ENCODE measurements around the gene ITSN1.
"Not testable (repeated sequence)": the region's sequence is repeated elsewhere in the genome, so short reads cannot be mapped to it uniquely, and the experiment has no call there.

ITSN1 gene

GRCh38 chr21:33642027-33642895, at the start of gene ITSN1:
Gene ITSN1, plus strand, starts transcription at chr21:33642501. Its CDS starts 76,328 bp downstream, at chr21:33718829.
- Histone ChIP-seq H3K9me3 (ENCODE audit: control insufficient read depth, insufficient read depth, low read depth, low read length) (no peaks in the 10 kb centered on the region), H3K27ac (ENCODE audit: low read depth, low read length) (peak within 1 kb of the TSS; percentile 78), H3K36me3 (ENCODE audit: control insufficient read depth, insufficient read depth, low read length) (no peaks in the 10 kb centered on the region), H3K4me1 (ENCODE audit: control insufficient read depth, insufficient read depth, low read length) (peaks cover 16% of the 10 kb centered on the region), H3K4me3 (ENCODE audit: low read depth, low read length) (peak within 1 kb of the TSS; percentile 77), H3K9ac (ENCODE audit: low read length) (peak within 1 kb of the TSS; percentile 89), H3K27me3 (ENCODE audit: control insufficient read depth, insufficient read depth, low read length) (no peaks in the 10 kb centered on the region)

- Histone ChIP-seq H3K27ac (ENCODE audit: low read depth, low read length) (no peak overlapping the region), H3K36me3 (ENCODE audit: control insufficient read depth, insufficient read depth, low read length) (peaks cover 58% of the 10 kb centered on the region), H3K9ac (ENCODE audit: low read length) (no peak overlapping the region), H3K4me1 (ENCODE audit: control insufficient read depth, insufficient read depth, low read length) (no peaks in the 10 kb centered on the region), H3K27me3 (ENCODE audit: control insufficient read depth, insufficient read depth, low read length) (no peaks in the 10 kb centered on the region), H3K4me3 (ENCODE audit: low read depth, low read length) (no peak overlapping the region), H3K9me3 (ENCODE audit: control insufficient read depth, insufficient read depth, low read depth, low read length) (no peaks in the 10 kb centered on the region)
Measured at GRCh38 chr21:33598051-33598450, 44.2 kb upstream of the ITSN1 start.

GRCh38 chr21:33608559-33608958, 33.7 kb upstream of the ITSN1 start:
- peaks cover 31% of the 10 kb centered on the region for H3K36me3 ChIP-seq (ENCODE audit: control insufficient read depth, insufficient read depth, low read length)
- no peaks in the 10 kb centered on the region for H3K27me3 ChIP-seq (ENCODE audit: control insufficient read depth, insufficient read depth, low read length)

GRCh38 chr21:33611006-33611744, 31.1 kb upstream of the ITSN1 start:
- no peak overlapping the region for H3K9ac ChIP-seq (ENCODE audit: low read length)
- H3K27me3 ChIP-seq (ENCODE audit: control insufficient read depth, insufficient read depth, low read length) = no peaks in the 10 kb centered on the region

More at GRCh38 chr21:33608559-33608958, 33.7 kb upstream of the ITSN1 start:
- H3K9ac ChIP-seq (ENCODE audit: low read length) = no peak overlapping the region
- H3K27ac ChIP-seq (ENCODE audit: low read depth, low read length) = no peak overlapping the region
- no peaks in the 10 kb centered on the region for H3K9me3 ChIP-seq (ENCODE audit: control insufficient read depth, insufficient read depth, low read depth, low read length)
- H3K4me1 ChIP-seq (ENCODE audit: control insufficient read depth, insufficient read depth, low read length) = no peaks in the 10 kb centered on the region
- H3K4me3 ChIP-seq (ENCODE audit: low read depth, low read length) = no peak overlapping the region

GRCh38 chr21:33617565-33617964, 24.7 kb upstream of the ITSN1 start:
- H3K36me3 ChIP-seq (ENCODE audit: control insufficient read depth, insufficient read depth, low read length) = peaks cover 19% of the 10 kb centered on the region
- not testable (repeated sequence) for H3K27me3 ChIP-seq (ENCODE audit: control insufficient read depth, insufficient read depth, low read length)

More at GRCh38 chr21:33611006-33611744, 31.1 kb upstream of the ITSN1 start:
- H3K27ac ChIP-seq (ENCODE audit: low read depth, low read length) = no peak overlapping the region
- H3K36me3 ChIP-seq (ENCODE audit: control insufficient read depth, insufficient read depth, low read length) = peaks cover 30% of the 10 kb centered on the region
- no peaks in the 10 kb centered on the region for H3K4me1 ChIP-seq (ENCODE audit: control insufficient read depth, insufficient read depth, low read length)
- no peaks in the 10 kb centered on the region for H3K9me3 ChIP-seq (ENCODE audit: control insufficient read depth, insufficient read depth, low read depth, low read length)
- no peak overlapping the region for H3K4me3 ChIP-seq (ENCODE audit: low read depth, low read length)

GRCh38 chr21:33618407-33618806, 23.9 kb upstream of the ITSN1 start:
- Histone ChIP-seq H3K9me3 (ENCODE audit: control insufficient read depth, insufficient read depth, low read depth, low read length) (no peaks in the 10 kb centered on the region), H3K27ac (ENCODE audit: low read depth, low read length) (no peak overlapping the region), H3K4me1 (ENCODE audit: control insufficient read depth, insufficient read depth, low read length) (peaks cover 10% of the 10 kb centered on the region; the same call in 1 of the 2 replicates), H3K4me3 (ENCODE audit: low read depth, low read length) (no peak overlapping the region), H3K36me3 (ENCODE audit: control insufficient read depth, insufficient read depth, low read length) (peaks cover 14% of the 10 kb centered on the region), H3K9ac (ENCODE audit: low read length) (no peak overlapping the region), H3K27me3 (ENCODE audit: control insufficient read depth, insufficient read depth, low read length) (no peaks in the 10 kb centered on the region)

More at GRCh38 chr21:33617565-33617964, 24.7 kb upstream of the ITSN1 start:
- H3K9ac ChIP-seq (ENCODE audit: low read length); H3K9me3 ChIP-seq (ENCODE audit: control insufficient read depth, insufficient read depth, low read depth, low read length); H3K27ac ChIP-seq (ENCODE audit: low read depth, low read length); H3K4me1 ChIP-seq (ENCODE audit: control insufficient read depth, insufficient read depth, low read length); H3K4me3 ChIP-seq (ENCODE audit: low read depth, low read length): not testable (repeated sequence)

- peaks cover 10% of the 10 kb centered on the region; the same call in 1 of the 2 replicates for H3K4me1 ChIP-seq (ENCODE audit: control insufficient read depth, insufficient read depth, low read length)
- H3K9me3 ChIP-seq (ENCODE audit: control insufficient read depth, insufficient read depth, low read depth, low read length) = no peaks in the 10 kb centered on the region
- no peak overlapping the region for H3K9ac ChIP-seq (ENCODE audit: low read length)
- peaks cover 16% of the 10 kb centered on the region for H3K36me3 ChIP-seq (ENCODE audit: control insufficient read depth, insufficient read depth, low read length)
- no peaks in the 10 kb centered on the region for H3K27me3 ChIP-seq (ENCODE audit: control insufficient read depth, insufficient read depth, low read length)
- H3K4me3 ChIP-seq (ENCODE audit: low read depth, low read length) = no peak overlapping the region
- no peak overlapping the region for H3K27ac ChIP-seq (ENCODE audit: low read depth, low read length)
Measured at GRCh38 chr21:33619726-33620125, 22.6 kb upstream of the ITSN1 start.

GRCh38 chr21:33622253-33622652, 20.0 kb upstream of the ITSN1 start:
- Histone ChIP-seq H3K27me3 (ENCODE audit: control insufficient read depth, insufficient read depth, low read length) (no peaks in the 10 kb centered on the region), H3K4me1 (ENCODE audit: control insufficient read depth, insufficient read depth, low read length) (peaks cover 10% of the 10 kb centered on the region; the same call in 1 of the 2 replicates), H3K4me3 (ENCODE audit: low read depth, low read length) (no peak overlapping the region), H3K27ac (ENCODE audit: low read depth, low read length) (no peak overlapping the region), H3K9me3 (ENCODE audit: control insufficient read depth, insufficient read depth, low read depth, low read length) (no peaks in the 10 kb centered on the region), H3K36me3 (ENCODE audit: control insufficient read depth, insufficient read depth, low read length) (peaks cover 16% of the 10 kb centered on the region), H3K9ac (ENCODE audit: low read length) (no peak overlapping the region)

GRCh38 chr21:33626151-33626550, 16.1 kb upstream of the ITSN1 start:
- H3K9ac ChIP-seq (ENCODE audit: low read length) = not testable (repeated sequence)

GRCh38 chr21:33634254-33634653, 8.0 kb upstream of the ITSN1 start:
- Histone ChIP-seq H3K4me3 (ENCODE audit: low read depth, low read length) (no peak overlapping the region), H3K9me3 (ENCODE audit: control insufficient read depth, insufficient read depth, low read depth, low read length) (no peaks in the 10 kb centered on the region), H3K9ac (ENCODE audit: low read length) (no peak overlapping the region), H3K27me3 (ENCODE audit: control insufficient read depth, insufficient read depth, low read length) (no peaks in the 10 kb centered on the region), H3K36me3 (ENCODE audit: control insufficient read depth, insufficient read depth, low read length) (peaks cover 12% of the 10 kb centered on the region), H3K27ac (ENCODE audit: low read depth, low read length) (no peak overlapping the region), H3K4me1 (ENCODE audit: control insufficient read depth, insufficient read depth, low read length) (no peaks in the 10 kb centered on the region)

More at GRCh38 chr21:33626151-33626550, 16.1 kb upstream of the ITSN1 start:
- H3K27ac ChIP-seq (ENCODE audit: low read depth, low read length); H3K4me3 ChIP-seq (ENCODE audit: low read depth, low read length); H3K9me3 ChIP-seq (ENCODE audit: control insufficient read depth, insufficient read depth, low read depth, low read length); H3K27me3 ChIP-seq (ENCODE audit: control insufficient read depth, insufficient read depth, low read length); H3K4me1 ChIP-seq (ENCODE audit: control insufficient read depth, insufficient read depth, low read length): not testable (repeated sequence)
- peaks cover 21% of the 10 kb centered on the region for H3K36me3 ChIP-seq (ENCODE audit: control insufficient read depth, insufficient read depth, low read length)

Data from HUES6 (cell line).